K562 (cell line): ENCODE results near the gene WDR93.

Source experiments
- CHD1 ChIP-seq: fragments of 200-600 bp; sonication (generic); IDR thresholded peaks from one replicate; pipeline ENCODE4 v1.6.1; 2012; ENCODE audit warnings: mild to moderate bottlenecking, moderate library complexity, low read length, inconsistent platforms
- TSHZ1 ChIP-seq: fragments of 250-450 bp; sonication (Bioruptor Pico); IDR thresholded peaks from 2 replicates; pipeline ENCODE4 v1.4.0; 2020; ENCODE audit warnings: mild to moderate bottlenecking, moderate library complexity

DNA sequence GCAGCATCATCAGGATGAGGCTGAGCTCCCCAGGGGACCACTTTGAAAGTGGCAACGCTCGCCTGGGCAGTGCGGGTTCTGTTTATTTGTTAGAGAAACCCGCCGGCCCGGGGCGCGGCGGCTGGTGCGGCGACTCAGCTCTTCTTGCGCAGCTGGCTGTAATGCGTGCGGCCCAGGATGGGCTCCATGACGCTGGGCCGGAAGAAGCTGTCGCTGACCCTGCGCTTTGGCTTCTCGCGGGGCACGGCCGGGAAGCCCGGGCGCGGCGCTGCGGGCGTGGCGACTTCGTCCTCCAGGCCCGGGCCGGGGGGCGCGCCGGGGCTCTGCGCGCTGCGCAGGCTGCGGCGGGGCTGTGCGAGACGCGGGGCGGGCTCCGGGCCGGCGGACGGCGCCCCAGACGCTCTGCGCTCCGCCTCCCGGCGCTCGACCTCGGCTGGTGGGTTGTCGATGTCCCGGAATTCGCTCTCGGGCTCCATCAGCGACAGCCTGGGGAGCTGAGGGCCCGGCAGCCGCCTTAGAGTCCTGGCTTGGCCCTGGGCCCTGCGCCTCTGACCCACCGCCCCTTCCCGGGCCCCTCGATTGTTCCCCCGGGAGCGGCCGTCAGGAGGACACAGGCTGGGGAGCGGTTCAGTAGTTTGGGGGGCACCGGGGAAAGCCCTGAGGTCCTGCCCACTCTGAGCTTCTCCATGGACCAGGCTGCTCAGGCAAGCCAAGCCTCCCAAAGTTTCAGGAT is 25.0 kb upstream of the WDR93 start:
- no peak for TF ChIP-seq CHD1
- no peak for TF ChIP-seq TSHZ1
